Activated naive CD8-positive, alpha-beta T cell (primary cell): ENCODE data around the gene PPP2R1A.
"Not testable (repeated sequence)": the region's sequence is repeated elsewhere in the genome, so short reads cannot be mapped to it uniquely, and the experiment has no call there.

ENCODE experiments used
- H3K27ac Mint-ChIP-seq: one replicate; pipeline ENCODE4 v1.8.0; 2021; ENCODE audit warnings: mixed read lengths
- H3K27me3 Mint-ChIP-seq: one replicate; pipeline ENCODE4 v1.8.0; 2021; ENCODE audit warnings: mixed read lengths
- H3K36me3 Mint-ChIP-seq: one replicate; pipeline ENCODE4 v1.8.0; 2021; ENCODE audit warnings: mixed read lengths
- H3K4me1 Mint-ChIP-seq: one replicate; pipeline ENCODE4 v1.8.0; 2021; ENCODE audit warnings: low read depth, mixed read lengths
- H3K4me3 Mint-ChIP-seq: one replicate; pipeline ENCODE4 v1.8.0; 2021; ENCODE audit warnings: mild to moderate bottlenecking, mixed read lengths
- H3K9me3 Mint-ChIP-seq: one replicate; pipeline ENCODE4 v1.8.0; 2021; ENCODE audit warnings: low read depth, mixed read lengths

Gene PPP2R1A

GRCh38 chr19:52265556-52265955 lies 75.7 kb downstream of the PPP2R1A start:
- H3K9me3 Mint-ChIP-seq, H3K4me3 Mint-ChIP-seq, H3K4me1 Mint-ChIP-seq, H3K27ac Mint-ChIP-seq, H3K27me3 Mint-ChIP-seq: not testable (repeated sequence)
- H3K36me3 Mint-ChIP-seq, result peaks cover 10% of the 10 kb centered on the region

GRCh38 chr19:52269338-52270261 lies 79.7 kb downstream of the PPP2R1A start, which contains the start of gene ZNF766:
TSS of gene ZNF766 (plus strand) at chr19:52269587. CDS start at chr19:52269614, 27 bp downstream.
- Mint-ChIP-seq H3K27ac (peak within 1 kb of the TSS; percentile 96), H3K4me3 (peak within 1 kb of the TSS; percentile 99), H3K27me3 (no peaks in the 10 kb centered on the region), H3K4me1 (peaks cover 35% of the 10 kb centered on the region), H3K36me3 (peaks cover 28% of the 10 kb centered on the region), H3K9me3 (peaks cover 13% of the 10 kb centered on the region)

- peaks cover 33% of the 10 kb centered on the region for H3K36me3 Mint-ChIP-seq
- no peaks in the 10 kb centered on the region for H3K27me3 Mint-ChIP-seq
- peak overlapping the region; percentile 96 for H3K27ac Mint-ChIP-seq
- H3K9me3 Mint-ChIP-seq, result peaks cover 14% of the 10 kb centered on the region
- H3K4me1 Mint-ChIP-seq, result peaks cover 39% of the 10 kb centered on the region
- peak overlapping the region; percentile 99 for H3K4me3 Mint-ChIP-seq
Observed at GRCh38 chr19:52270266-52270885, 80.5 kb downstream of the PPP2R1A start.

- H3K9me3 Mint-ChIP-seq, result peaks cover 18% of the 10 kb centered on the region
- H3K27ac Mint-ChIP-seq, result no peak overlapping the region
- peaks cover 49% of the 10 kb centered on the region for H3K36me3 Mint-ChIP-seq
- peak overlapping the region; percentile 4 for H3K4me3 Mint-ChIP-seq
- peaks cover 45% of the 10 kb centered on the region for H3K4me1 Mint-ChIP-seq
- H3K27me3 Mint-ChIP-seq, result no peaks in the 10 kb centered on the region
Observed at GRCh38 chr19:52273301-52273700, 83.4 kb downstream of the PPP2R1A start.

GRCh38 chr19:52274191-52274590 lies 84.3 kb downstream of the PPP2R1A start:
- no peaks in the 10 kb centered on the region for H3K27me3 Mint-ChIP-seq

GRCh38 chr19:52275988-52276387 lies 86.1 kb downstream of the PPP2R1A start:
- no peak overlapping the region for H3K4me3 Mint-ChIP-seq
- H3K4me1 Mint-ChIP-seq, result peaks cover 41% of the 10 kb centered on the region
- H3K27ac Mint-ChIP-seq, result no peak overlapping the region
- no peaks in the 10 kb centered on the region for H3K27me3 Mint-ChIP-seq
- peaks cover 26% of the 10 kb centered on the region for H3K9me3 Mint-ChIP-seq
- peaks cover 54% of the 10 kb centered on the region for H3K36me3 Mint-ChIP-seq

More at GRCh38 chr19:52274191-52274590, 84.3 kb downstream of the PPP2R1A start:
- Mint-ChIP-seq H3K36me3 (peaks cover 58% of the 10 kb centered on the region), H3K4me3 (peak overlapping the region; percentile 4), H3K9me3 (peaks cover 24% of the 10 kb centered on the region), H3K27ac (no peak overlapping the region), H3K4me1 (peaks cover 49% of the 10 kb centered on the region)

GRCh38 chr19:52277471-52277870 lies 87.6 kb downstream of the PPP2R1A start:
- no peak overlapping the region for H3K27ac Mint-ChIP-seq
- H3K4me1 Mint-ChIP-seq, result peaks cover 32% of the 10 kb centered on the region
- H3K9me3 Mint-ChIP-seq, result peaks cover 26% of the 10 kb centered on the region
- H3K27me3 Mint-ChIP-seq, result no peaks in the 10 kb centered on the region
- H3K36me3 Mint-ChIP-seq, result peaks cover 58% of the 10 kb centered on the region
- no peak overlapping the region for H3K4me3 Mint-ChIP-seq
